Vagina (tissue), 2 donors: Measurements from ENCODE around the gene DCTN1. TPM values are rescaled to one million over a fixed set of nuclear protein-coding genes. Genes with fewer than 3 reads are reported as not detected.

ENCODE experiments used
- DNase-seq, 2 donors: peaks; one replicate each; pipeline ENCODE4 v3.0.0-alpha.2; 2017; ENCODE audit errors: extremely low spot score in 2 of 2
- H3K27ac ChIP-seq: fragments of 200-600 bp; sonication (generic); one replicate; pipeline ENCODE4 v1.5.1; 2019
- H3K27me3 ChIP-seq: fragments of 200-600 bp; sonication (generic); one replicate; pipeline ENCODE4 v1.5.1; 2019
- H3K36me3 ChIP-seq, 2 donors: fragments of 200-600 bp; sonication (generic); one replicate each; pipeline ENCODE4 v1.5.1; 2017 to 2019
- H3K4me1 ChIP-seq: fragments of 200-600 bp; sonication (generic); one replicate; pipeline ENCODE4 v1.5.1; 2019
- H3K4me3 ChIP-seq, 2 donors: fragments of 200-600 bp; sonication (generic); 1 replicate in 1 of 2; 2 replicates in 1 of 2; pipeline ENCODE4 v1.5.1; 2016 to 2019
- H3K9me3 ChIP-seq: fragments of 200-600 bp; sonication (generic); one replicate; pipeline ENCODE4 v1.5.1; 2019
- CTCF ChIP-seq, 3 experiments: fragments of 450-650 bp in 2 of 3; fragments of 200-600 bp in 1 of 3; sonication (generic) in 1 of 3; IDR thresholded peaks; one replicate each; pipeline ENCODE4 v1.5.1; 2017 to 2019; ENCODE audit warnings: antibody characterized with exemption in 3 of 3, mild to moderate bottlenecking in 2 of 3, moderate library complexity in 2 of 3
- POLR2A ChIP-seq, 2 donors: fragments of 450-650 bp; IDR thresholded peaks; one replicate each; pipeline ENCODE4 v1.6.1; 2017; ENCODE audit warnings: antibody characterized with exemption in 2 of 2, mild to moderate bottlenecking in 2 of 2, moderate library complexity in 2 of 2
- POLR2AphosphoS5 ChIP-seq, 2 donors: sonication (generic); formaldehyde crosslinking; IDR thresholded peaks; one replicate each; pipeline ENCODE4 v1.9.0; 2017; ENCODE audit warnings: antibody characterized with exemption in 2 of 2, mild to moderate bottlenecking in 2 of 2, low read depth in 1 of 2; ENCODE audit not compliant: insufficient read depth in 1 of 2
- intact Hi-C: fragments of 100-400 bp; cut with DNase I; formaldehyde crosslinking; loops from one replicate; pipeline ENCODE4 v1.15.1; 2023
- total RNA-seq: library from RNA; depleted of rRNA; stranded (reverse); fragments of >200 nt; gene quantifications from one replicate; pipeline ENCODE4 v1.2.3, GENCODE V29; 2016

The DCTN1 gene
- total RNA-seq, 1 donor from 2014 or later: 95.0 TPM

- no peaks in the 10 kb centered on the region for H3K9me3 ChIP-seq
- peak overlapping the region; percentile 42 for H3K27ac ChIP-seq
- peaks cover 0 to 46% of the 10 kb centered on the region in 2 donors for H3K36me3 ChIP-seq
- H3K4me1 ChIP-seq: peaks cover 31% of the 10 kb centered on the region
- H3K4me3 ChIP-seq: no peak overlapping the region
- TF ChIP-seq CTCF (IDR thresholded peaks at IDR 0.05) (no peak), POLR2AphosphoS5 (IDR thresholded peaks at IDR 0.05; ENCODE audit: insufficient read depth in 1 of 2, low read depth in 1 of 2) (no peak), POLR2A (IDR thresholded peaks at IDR 0.05) (no peak)
- no peaks in the 10 kb centered on the region for H3K27me3 ChIP-seq
- no peak for DNase-seq
- intact Hi-C loops: no loop called here
These were observed 6.9 kb downstream of the DCTN1 start for GRCh38 chr2:74373221-74373676.

DNA sequence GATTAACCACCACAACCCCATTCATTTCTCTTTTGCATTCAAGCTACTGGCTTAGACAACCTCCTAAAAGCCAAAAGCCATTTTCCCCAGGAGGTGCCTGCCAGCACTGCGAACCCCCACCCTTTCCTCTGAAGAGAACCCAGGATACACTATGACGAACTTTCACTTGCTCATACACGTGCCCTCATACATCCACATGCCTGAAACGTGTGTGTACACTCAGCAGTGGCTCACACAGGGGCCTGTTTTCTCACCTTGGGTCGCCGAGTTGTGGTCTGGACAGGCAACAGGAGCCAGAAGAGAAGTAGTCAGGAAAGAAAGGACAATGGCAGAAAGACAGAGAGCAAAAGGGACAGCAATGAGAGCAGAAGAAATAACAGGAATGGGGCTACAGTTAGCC is 7.4 kb downstream of the DCTN1 start:
- no peaks in the 10 kb centered on the region for H3K27me3 ChIP-seq

GRCh38 chr2:74371421-74371820 is 8.7 kb downstream of the DCTN1 start:
- peaks cover 0 to 49% of the 10 kb centered on the region in 2 donors for H3K36me3 ChIP-seq
- intact Hi-C loops: no loop called here
- TF ChIP-seq POLR2A (IDR thresholded peaks at IDR 0.05): no peak
- no peak for TF ChIP-seq CTCF (IDR thresholded peaks at IDR 0.05)
- TF ChIP-seq POLR2AphosphoS5 (IDR thresholded peaks at IDR 0.05; ENCODE audit: insufficient read depth in 1 of 2, low read depth in 1 of 2): no peak

More for the DNA sequence above, 7.4 kb downstream of the DCTN1 start:
- intact Hi-C loops: no loop called here
- Histone ChIP-seq H3K27ac (no peak overlapping the region), H3K9me3 (no peaks in the 10 kb centered on the region), H3K4me1 (peaks cover 31% of the 10 kb centered on the region), H3K4me3 (no peak overlapping the region), H3K36me3 (peaks cover 0 to 49% of the 10 kb centered on the region in 2 donors)
- DNase-seq: no peak
- no peak for TF ChIP-seq CTCF (IDR thresholded peaks at IDR 0.05)
- TF ChIP-seq POLR2A (IDR thresholded peaks at IDR 0.05): no peak
- no peak for TF ChIP-seq POLR2AphosphoS5 (IDR thresholded peaks at IDR 0.05; ENCODE audit: insufficient read depth in 1 of 2, low read depth in 1 of 2)

DNA sequence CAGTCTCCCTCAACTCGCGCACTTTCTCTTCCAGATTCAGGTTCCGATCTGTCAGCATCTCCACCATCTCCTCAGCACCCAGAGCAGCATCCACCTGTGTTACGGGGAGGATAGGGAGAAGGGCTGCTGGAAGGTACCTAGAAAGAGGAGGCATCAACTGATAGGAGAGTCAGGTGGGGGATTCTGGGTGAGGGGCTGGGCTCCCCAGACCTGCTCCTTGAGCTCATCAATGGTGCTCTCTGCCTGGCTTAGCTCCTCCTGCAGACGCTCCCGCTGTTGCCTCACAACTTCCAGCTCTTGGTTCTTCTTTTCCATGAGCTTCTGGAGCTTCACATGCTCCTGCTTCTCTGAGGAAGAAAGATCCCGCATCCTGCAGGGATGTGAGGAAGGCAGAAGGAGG is 10.1 kb downstream of the DCTN1 start:
- H3K9me3 ChIP-seq: no peaks in the 10 kb centered on the region
- peaks cover 0 to 61% of the 10 kb centered on the region in 2 donors for H3K36me3 ChIP-seq
- TF ChIP-seq CTCF (IDR thresholded peaks at IDR 0.05): no peak
- no peak for TF ChIP-seq POLR2A (IDR thresholded peaks at IDR 0.05)
- no peak for TF ChIP-seq POLR2AphosphoS5 (IDR thresholded peaks at IDR 0.05; ENCODE audit: insufficient read depth in 1 of 2, low read depth in 1 of 2)
- peaks cover 24% of the 10 kb centered on the region for H3K4me1 ChIP-seq
- no peak overlapping the region for H3K4me3 ChIP-seq
- intact Hi-C loops: no loop called here
- no peaks in the 10 kb centered on the region for H3K27me3 ChIP-seq
- no peak for DNase-seq
- no peak overlapping the region for H3K27ac ChIP-seq

More at GRCh38 chr2:74371421-74371820, 8.7 kb downstream of the DCTN1 start:
- no peaks in the 10 kb centered on the region for H3K9me3 ChIP-seq
- H3K4me1 ChIP-seq: peaks cover 31% of the 10 kb centered on the region
- no peaks in the 10 kb centered on the region for H3K27me3 ChIP-seq
- DNase-seq: no peak
- no peak overlapping the region for H3K27ac ChIP-seq
- H3K4me3 ChIP-seq: no peak overlapping the region

- intact Hi-C loops: no loop called here
- Histone ChIP-seq H3K36me3 (peaks cover 0 to 74% of the 10 kb centered on the region in 2 donors), H3K27me3 (no peaks in the 10 kb centered on the region), H3K4me3 (no peak overlapping the region), H3K27ac (no peak overlapping the region), H3K9me3 (no peaks in the 10 kb centered on the region), H3K4me1 (peaks cover 9% of the 10 kb centered on the region)
- DNase-seq: no peak
- no peak for TF ChIP-seq CTCF (IDR thresholded peaks at IDR 0.05)
- TF ChIP-seq POLR2A (IDR thresholded peaks at IDR 0.05): no peak
- TF ChIP-seq POLR2AphosphoS5 (IDR thresholded peaks at IDR 0.05; ENCODE audit: insufficient read depth in 1 of 2, low read depth in 1 of 2): no peak
These were observed 11.6 kb downstream of the DCTN1 start for GRCh38 chr2:74368499-74368898.
